Suprapubic skin (tissue), 4 donors: ENCODE results near the gene MYADML2. TPM values are rescaled to one million over a fixed set of nuclear protein-coding genes. Genes with fewer than 3 reads are reported as not detected.

Source experiments
- DNase-seq, 2 donors: peaks; one replicate each; pipeline ENCODE4 v3.0.0-alpha.2; 2019; ENCODE audit warnings: low spot score in 2 of 2
- H3K27ac ChIP-seq: fragments of 200-600 bp; sonication (generic); one replicate; pipeline ENCODE4 v1.5.1; 2019
- H3K27me3 ChIP-seq: fragments of 200-600 bp; sonication (generic); one replicate; pipeline ENCODE4 v1.5.1; 2019
- H3K36me3 ChIP-seq: fragments of 200-600 bp; sonication (generic); one replicate; pipeline ENCODE4 v1.5.1; 2019
- H3K4me1 ChIP-seq: fragments of 200-600 bp; sonication (generic); one replicate; pipeline ENCODE4 v1.5.1; 2019
- H3K4me3 ChIP-seq: fragments of 200-600 bp; sonication (generic); one replicate; pipeline ENCODE4 v1.5.1; 2019; ENCODE audit warnings: mild to moderate bottlenecking
- H3K9me3 ChIP-seq: fragments of 200-600 bp; sonication (generic); one replicate; pipeline ENCODE4 v1.5.1; 2019
- EP300 ChIP-seq: sonication (generic); formaldehyde crosslinking; IDR thresholded peaks from one replicate; pipeline ENCODE4 v1.6.1; 2017; ENCODE audit warnings: antibody characterized with exemption
- POLR2A ChIP-seq, 2 donors: fragments of 450-650 bp; IDR thresholded peaks; one replicate each; pipeline ENCODE4 v1.6.1; 2017; ENCODE audit warnings: antibody characterized with exemption in 2 of 2, mild to moderate bottlenecking in 2 of 2, moderate library complexity in 2 of 2
- POLR2AphosphoS5 ChIP-seq, 3 donors: sonication (generic); formaldehyde crosslinking; IDR thresholded peaks; one replicate each; pipeline ENCODE4 v1.6.1; 2017; ENCODE audit warnings: antibody characterized with exemption in 3 of 3
- WGBS: methylation state at CpG from one replicate; pipeline ENCODE4 v1.1.5; 2018; 5-methylcytosine and 5-hydroxymethylcytosine counted together
- total RNA-seq, 4 donors: library from RNA; depleted of rRNA; stranded (reverse); fragments of >200 nt; gene quantifications; one replicate each; pipeline ENCODE4 v1.1.0, GENCODE V29; 2016
- TF ChIP-seq, protein P1 (sequence below), 2 donors: fragments of 200-600 bp in 1 of 2; fragments of 450-650 bp in 1 of 2; sonication (generic) in 1 of 2; IDR thresholded peaks; one replicate each; pipeline ENCODE4 v1.5.1; 2016 to 2019; ENCODE audit warnings: antibody characterized with exemption in 2 of 2, mild to moderate bottlenecking in 1 of 2, moderate library complexity in 1 of 2

Gene MYADML2
- total RNA-seq, 4 donors from 2014 or later: not detected

DNA sequence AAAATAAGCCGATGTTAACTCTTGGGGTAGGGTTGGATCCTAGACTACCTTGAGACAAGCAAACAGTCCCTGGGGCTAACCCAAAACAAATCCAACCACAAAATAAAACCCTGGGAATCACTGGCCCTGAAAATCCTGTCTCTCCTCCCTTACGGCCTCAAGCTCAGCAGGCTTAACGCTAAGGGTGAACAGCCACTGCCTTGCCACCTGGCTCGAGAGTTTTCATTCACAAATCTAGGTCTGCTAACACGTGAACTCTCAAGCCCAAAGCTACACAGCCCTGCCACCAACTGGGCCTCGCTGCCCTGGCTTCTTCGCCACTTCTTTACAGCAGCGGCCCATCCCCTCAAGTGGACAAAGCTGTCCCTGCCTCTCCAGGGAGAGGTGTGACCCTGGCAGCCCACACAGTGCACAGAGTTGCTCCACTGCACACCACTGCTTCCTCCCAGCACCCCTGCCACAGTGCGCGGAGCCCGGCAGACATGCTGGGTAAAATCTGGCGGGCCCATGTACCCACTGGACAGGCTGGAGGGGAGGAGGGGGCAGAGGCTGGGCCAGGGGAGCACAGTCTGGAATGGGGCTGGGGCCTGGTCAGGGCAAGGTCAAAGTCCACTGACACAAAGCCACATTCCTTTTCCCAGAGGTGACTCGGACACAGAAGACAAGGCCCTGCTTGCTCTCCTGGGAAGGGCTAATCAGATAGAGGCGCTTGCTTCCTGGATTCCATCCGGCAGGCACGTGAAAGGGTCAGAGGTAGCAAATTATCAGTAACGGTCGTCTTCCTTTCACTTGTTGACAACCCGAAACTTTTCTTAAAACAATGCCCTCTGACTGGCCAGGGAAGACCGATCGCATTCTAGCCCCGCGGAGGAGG, 36.8 kb downstream of the MYADML2 start:
- Histone ChIP-seq H3K27me3 (no peaks in the 10 kb centered on the region), H3K27ac (no peak overlapping the region), H3K9me3 (no peaks in the 10 kb centered on the region), H3K4me3 (peak overlapping the region; percentile 88), H3K36me3 (peaks cover 57% of the 10 kb centered on the region), H3K4me1 (peaks cover 28% of the 10 kb centered on the region)
- TF ChIP-seq POLR2A (IDR thresholded peaks at IDR 0.05) (no peak), POLR2AphosphoS5 (IDR thresholded peaks at IDR 0.05) (no peak), EP300 (no peak)
- DNase-seq: no peak
- WGBS: 35% methylated on average over 22 of the region's 23 CpGs

DNA sequence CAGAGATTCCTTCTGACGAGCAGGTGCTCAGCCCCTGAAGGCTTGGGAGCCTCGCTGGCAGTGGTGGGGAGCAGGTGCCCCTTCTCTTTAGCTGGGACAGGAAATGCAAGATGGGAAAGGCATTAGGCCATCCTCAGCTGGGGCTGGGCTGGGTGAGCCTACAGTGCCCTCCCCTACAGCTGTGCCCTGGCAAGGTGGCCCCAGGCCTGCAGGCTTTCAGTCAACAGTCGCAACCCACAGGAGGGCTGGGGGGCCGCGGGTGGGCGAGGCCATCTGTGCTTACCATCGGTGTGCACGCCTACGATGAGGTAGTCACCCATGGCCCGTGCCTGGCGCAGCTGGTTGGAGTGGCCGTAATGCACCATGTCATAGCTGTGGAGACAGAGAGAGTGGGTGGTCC, 37.8 kb downstream of the MYADML2 start:
- DNase-seq: no peak
- no peaks in the 10 kb centered on the region for H3K9me3 ChIP-seq
- no peak overlapping the region for H3K4me3 ChIP-seq
- no peak for TF ChIP-seq POLR2A (IDR thresholded peaks at IDR 0.05)
- TF ChIP-seq, protein P1, sequence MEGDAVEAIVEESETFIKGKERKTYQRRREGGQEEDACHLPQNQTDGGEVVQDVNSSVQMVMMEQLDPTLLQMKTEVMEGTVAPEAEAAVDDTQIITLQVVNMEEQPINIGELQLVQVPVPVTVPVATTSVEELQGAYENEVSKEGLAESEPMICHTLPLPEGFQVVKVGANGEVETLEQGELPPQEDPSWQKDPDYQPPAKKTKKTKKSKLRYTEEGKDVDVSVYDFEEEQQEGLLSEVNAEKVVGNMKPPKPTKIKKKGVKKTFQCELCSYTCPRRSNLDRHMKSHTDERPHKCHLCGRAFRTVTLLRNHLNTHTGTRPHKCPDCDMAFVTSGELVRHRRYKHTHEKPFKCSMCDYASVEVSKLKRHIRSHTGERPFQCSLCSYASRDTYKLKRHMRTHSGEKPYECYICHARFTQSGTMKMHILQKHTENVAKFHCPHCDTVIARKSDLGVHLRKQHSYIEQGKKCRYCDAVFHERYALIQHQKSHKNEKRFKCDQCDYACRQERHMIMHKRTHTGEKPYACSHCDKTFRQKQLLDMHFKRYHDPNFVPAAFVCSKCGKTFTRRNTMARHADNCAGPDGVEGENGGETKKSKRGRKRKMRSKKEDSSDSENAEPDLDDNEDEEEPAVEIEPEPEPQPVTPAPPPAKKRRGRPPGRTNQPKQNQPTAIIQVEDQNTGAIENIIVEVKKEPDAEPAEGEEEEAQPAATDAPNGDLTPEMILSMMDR (IDR thresholded peaks at IDR 0.05): no peak
- no peak for TF ChIP-seq EP300
- no peak for TF ChIP-seq POLR2AphosphoS5 (IDR thresholded peaks at IDR 0.05)
- no peaks in the 10 kb centered on the region for H3K27me3 ChIP-seq
- H3K27ac ChIP-seq: no peak overlapping the region
- H3K36me3 ChIP-seq: peaks cover 53% of the 10 kb centered on the region
- 96% methylated on average over 8 of the region's 12 CpGs for WGBS
- H3K4me1 ChIP-seq: peaks cover 28% of the 10 kb centered on the region

DNA sequence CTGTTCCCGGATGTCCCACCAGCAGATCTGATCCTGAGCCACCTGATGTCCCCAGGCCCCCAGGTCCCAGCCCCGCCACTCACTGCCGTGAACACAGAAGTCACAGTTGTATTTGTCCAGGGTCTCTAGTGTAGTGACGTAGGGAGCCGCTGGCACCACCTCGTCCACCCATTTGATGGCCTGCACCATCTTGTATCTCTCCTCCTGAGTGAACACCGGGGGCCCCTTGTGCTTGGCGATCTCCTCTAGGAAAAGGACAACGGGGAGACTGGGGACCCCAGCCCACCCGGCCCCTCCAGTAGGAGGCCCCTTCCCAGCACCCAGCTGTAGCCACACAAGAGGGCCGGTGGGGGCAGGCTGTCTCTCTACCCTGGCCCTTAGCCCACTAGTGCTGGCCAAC, 38.2 kb downstream of the MYADML2 start:
- no peak for TF ChIP-seq POLR2AphosphoS5 (IDR thresholded peaks at IDR 0.05)
- TF ChIP-seq POLR2A (IDR thresholded peaks at IDR 0.05): no peak
- no peak for TF ChIP-seq EP300
- TF ChIP-seq, protein P1 (IDR thresholded peaks at IDR 0.05): no peak
- Histone ChIP-seq H3K27me3 (no peaks in the 10 kb centered on the region), H3K4me3 (no peak overlapping the region), H3K36me3 (peaks cover 53% of the 10 kb centered on the region), H3K4me1 (peaks cover 28% of the 10 kb centered on the region), H3K9me3 (no peaks in the 10 kb centered on the region), H3K27ac (no peak overlapping the region)
- no peak for DNase-seq
- no CpG with 5 or more reads among the region's 11 CpGs for WGBS

DNA sequence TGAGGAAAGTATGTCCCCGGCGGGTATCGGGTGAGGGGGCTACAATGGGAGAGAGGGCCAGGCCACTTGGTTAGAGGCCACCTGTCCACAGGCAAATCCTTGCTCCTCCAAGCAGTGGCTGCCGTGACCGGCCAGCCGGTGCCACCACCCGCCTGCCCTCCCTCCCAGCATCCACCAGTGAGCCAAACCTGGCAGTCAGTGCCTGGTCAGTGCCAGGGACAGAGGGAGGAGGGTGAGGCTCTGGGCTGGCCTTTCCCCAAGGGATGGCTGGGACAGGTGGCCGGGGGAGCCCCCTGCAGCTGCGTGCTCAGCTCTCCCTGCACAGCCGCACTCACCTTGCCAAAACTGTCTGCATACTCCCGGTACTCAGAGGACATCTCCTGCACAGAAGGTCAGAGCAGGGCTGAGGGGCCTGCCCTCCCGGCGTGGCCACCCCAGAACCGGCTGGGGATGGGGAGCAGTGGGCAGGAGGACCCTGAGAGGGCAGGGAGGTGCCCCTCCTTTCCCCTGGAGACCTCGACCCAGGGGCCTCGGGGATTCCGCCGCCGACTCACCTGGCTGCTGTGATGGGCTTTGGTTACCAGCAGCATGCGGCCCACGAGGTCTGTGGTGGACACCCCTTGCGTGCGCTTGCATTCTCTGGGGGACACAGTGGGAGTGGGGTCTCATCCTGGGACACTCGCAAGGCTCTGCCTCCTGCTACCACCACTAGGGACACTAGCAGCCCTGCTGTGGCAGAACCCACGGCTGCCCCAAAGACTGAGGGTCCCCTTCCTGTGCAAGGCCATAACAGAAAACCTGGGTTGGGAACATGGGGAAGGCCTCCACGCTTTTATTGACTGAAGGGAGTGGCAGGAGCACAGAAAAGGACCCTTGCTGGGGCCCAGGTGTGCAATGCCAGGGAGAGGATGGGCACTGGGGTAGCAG, 39.6 kb downstream of the MYADML2 start:
- WGBS: 97% methylated on average over 18 of the region's 26 CpGs

DNA sequence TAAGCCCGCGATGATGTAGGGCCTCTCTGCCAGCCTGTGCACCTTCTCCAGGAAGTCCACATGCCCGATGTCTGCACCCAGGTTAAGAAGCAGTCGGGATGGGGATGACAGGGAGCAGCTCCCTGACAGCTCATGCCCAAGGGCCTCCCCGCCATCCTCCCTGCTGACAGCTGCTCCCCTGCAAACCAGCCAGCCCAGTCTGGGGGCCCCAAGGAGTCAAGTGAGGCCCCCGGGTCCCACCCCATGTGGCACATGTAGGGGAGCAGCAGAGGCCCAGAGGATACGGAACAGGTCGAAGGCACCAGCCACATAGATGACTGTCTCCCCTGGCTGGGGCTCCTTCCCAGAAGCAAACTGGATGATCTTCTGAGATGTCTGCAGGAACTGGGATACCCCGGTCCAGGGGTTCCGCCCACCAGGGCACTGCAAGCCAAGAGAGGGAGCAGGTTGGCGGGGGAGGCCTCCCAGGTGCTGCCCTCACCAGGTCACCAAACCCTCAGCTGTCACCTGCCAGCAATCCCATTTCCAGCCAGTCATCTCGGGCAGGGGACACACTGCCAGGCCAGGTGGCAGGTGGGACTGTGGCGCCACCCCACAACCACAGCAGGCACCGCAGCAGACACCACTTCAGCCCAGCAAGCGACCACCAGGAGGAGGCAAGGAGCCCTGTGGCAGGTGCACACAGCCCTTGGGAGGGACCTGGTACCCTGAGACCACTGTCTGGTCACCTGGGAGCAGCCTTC, 40.4 kb downstream of the MYADML2 start:
- no peak overlapping the region for H3K27ac ChIP-seq
- H3K4me3 ChIP-seq: no peak overlapping the region
- H3K9me3 ChIP-seq: no peaks in the 10 kb centered on the region
- no peak for DNase-seq
- TF ChIP-seq, protein P1 (IDR thresholded peaks at IDR 0.05): no peak
- TF ChIP-seq POLR2A (IDR thresholded peaks at IDR 0.05) (no peak), EP300 (no peak), POLR2AphosphoS5 (IDR thresholded peaks at IDR 0.05) (no peak)
- no peaks in the 10 kb centered on the region for H3K27me3 ChIP-seq
- WGBS: 100% methylated on average over 2 of the region's 15 CpGs
- peaks cover 37% of the 10 kb centered on the region for H3K36me3 ChIP-seq
- peaks cover 30% of the 10 kb centered on the region for H3K4me1 ChIP-seq

More for the DNA sequence above, 39.6 kb downstream of the MYADML2 start:
- DNase-seq: no peak
- H3K9me3 ChIP-seq: no peaks in the 10 kb centered on the region
- H3K27ac ChIP-seq: no peak overlapping the region
- H3K27me3 ChIP-seq: no peaks in the 10 kb centered on the region
- H3K4me3 ChIP-seq: no peak overlapping the region
- peaks cover 30% of the 10 kb centered on the region for H3K4me1 ChIP-seq
- H3K36me3 ChIP-seq: peaks cover 41% of the 10 kb centered on the region
- TF ChIP-seq, protein P1 (IDR thresholded peaks at IDR 0.05): no peak
- TF ChIP-seq EP300 (no peak), POLR2AphosphoS5 (IDR thresholded peaks at IDR 0.05) (no peak), POLR2A (IDR thresholded peaks at IDR 0.05) (no peak)
